Ovary (tissue), 3 donors: ENCODE data around the gene EMSY.

Experiments
- POLR2A ChIP-seq: fragments of 450-650 bp; IDR thresholded peaks from one replicate; pipeline ENCODE4 v1.6.1; 2017; ENCODE audit warnings: antibody characterized with exemption, mild to moderate bottlenecking, moderate library complexity
- TF ChIP-seq, protein P1 (sequence below), 3 donors: fragments of 450-650 bp in 2 of 3; fragments of 200-600 bp in 1 of 3; IDR thresholded peaks; one replicate each; pipeline versions ENCODE4 v1.5.1 to v1.8.0; 2016 to 2022; ENCODE audit warnings: antibody characterized with exemption in 3 of 3, mild to moderate bottlenecking in 1 of 3
- donor health status: DM: no; HTN: no; CAD: no.

DNA sequence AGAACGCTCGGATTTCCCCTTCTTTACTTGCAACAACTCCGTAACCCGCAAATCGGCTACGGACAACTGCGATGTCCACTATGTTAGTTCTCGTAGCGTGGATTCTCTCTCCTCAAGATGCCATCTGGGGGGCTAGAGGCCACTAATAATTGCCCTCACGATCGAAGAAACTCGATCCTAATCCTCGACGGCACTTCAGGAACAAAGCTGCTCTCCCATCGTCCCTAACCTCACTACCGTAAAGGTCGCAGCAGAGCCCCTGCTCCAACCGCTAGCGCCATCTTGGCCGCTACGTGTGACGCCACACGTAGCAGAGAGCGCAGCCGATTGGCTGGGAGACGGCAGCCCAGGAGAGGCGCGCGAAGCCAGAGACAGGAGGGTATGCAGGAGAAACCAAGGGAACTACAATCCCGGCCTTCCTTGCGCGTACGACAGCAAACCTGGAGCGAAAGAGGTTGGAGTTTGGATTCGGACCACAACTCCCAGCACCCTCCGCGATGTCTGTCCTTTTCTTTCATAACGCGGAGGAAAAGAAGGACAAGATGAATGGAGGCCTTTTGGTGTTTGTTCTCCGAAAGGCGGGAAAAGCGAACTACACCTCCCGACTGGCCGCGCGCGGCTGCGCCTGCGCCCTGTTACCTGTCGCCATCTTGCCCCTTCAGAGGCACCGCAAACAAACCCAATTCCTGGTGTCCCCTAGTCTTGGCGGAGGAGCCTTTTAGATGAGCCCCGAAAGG, at the start of gene EMSY:
- peak; percentile 99 for TF ChIP-seq POLR2A
- TF ChIP-seq, protein P1, sequence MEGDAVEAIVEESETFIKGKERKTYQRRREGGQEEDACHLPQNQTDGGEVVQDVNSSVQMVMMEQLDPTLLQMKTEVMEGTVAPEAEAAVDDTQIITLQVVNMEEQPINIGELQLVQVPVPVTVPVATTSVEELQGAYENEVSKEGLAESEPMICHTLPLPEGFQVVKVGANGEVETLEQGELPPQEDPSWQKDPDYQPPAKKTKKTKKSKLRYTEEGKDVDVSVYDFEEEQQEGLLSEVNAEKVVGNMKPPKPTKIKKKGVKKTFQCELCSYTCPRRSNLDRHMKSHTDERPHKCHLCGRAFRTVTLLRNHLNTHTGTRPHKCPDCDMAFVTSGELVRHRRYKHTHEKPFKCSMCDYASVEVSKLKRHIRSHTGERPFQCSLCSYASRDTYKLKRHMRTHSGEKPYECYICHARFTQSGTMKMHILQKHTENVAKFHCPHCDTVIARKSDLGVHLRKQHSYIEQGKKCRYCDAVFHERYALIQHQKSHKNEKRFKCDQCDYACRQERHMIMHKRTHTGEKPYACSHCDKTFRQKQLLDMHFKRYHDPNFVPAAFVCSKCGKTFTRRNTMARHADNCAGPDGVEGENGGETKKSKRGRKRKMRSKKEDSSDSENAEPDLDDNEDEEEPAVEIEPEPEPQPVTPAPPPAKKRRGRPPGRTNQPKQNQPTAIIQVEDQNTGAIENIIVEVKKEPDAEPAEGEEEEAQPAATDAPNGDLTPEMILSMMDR (IDR thresholded peaks at IDR 0.05) = no peak
